Activated T-cell treated with anti-CD3 and anti-CD28 coated beads for 1 hour (primary cell): ENCODE results near the gene DES.
"Not testable (repeated sequence)": the region's sequence is repeated elsewhere in the genome, so short reads cannot be mapped to it uniquely, and the experiment has no call there.

Experiments used
- DNase-seq: peaks from one replicate; pipeline ENCODE4 v3.0.0-alpha.2; 2020; ENCODE audit warnings: low read depth

The DES gene

DNA sequence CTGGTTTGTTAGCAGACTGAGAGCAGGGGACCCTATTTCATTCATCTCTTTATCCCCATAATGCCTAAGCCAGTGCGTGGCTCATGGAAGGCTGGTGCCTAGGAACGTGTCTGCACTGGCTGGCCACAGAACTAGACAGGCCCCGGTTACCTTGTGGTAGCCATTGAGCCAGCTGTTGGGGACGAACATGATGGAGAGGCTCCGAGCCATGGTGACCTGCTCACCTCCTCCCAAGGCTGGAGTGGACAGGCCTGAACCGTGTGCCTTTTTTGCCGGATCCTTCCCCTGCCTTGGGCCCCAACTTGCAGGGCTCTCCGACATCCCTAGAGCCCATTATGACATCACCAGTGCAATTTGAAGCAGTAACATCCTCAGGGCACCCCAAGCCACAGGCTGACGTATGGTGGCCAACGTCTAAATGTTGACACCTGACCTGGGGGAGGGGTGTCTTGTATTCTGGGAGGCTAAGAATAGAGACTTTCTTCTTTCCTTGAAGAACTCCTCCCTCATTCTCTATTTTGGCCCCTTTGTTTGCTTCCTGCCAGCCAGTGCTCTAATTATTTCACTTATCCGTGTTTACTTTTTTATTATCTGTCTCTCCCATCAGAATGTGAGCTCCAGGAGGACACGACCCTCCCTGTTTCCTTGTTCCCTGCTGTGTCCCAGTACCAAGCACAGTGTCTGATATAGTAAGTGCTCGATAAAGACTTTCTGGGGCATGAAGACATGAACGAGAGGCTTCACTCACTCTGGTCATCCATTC, 18.3 kb upstream of the DES start:
- DNase-seq = no peak

DNA sequence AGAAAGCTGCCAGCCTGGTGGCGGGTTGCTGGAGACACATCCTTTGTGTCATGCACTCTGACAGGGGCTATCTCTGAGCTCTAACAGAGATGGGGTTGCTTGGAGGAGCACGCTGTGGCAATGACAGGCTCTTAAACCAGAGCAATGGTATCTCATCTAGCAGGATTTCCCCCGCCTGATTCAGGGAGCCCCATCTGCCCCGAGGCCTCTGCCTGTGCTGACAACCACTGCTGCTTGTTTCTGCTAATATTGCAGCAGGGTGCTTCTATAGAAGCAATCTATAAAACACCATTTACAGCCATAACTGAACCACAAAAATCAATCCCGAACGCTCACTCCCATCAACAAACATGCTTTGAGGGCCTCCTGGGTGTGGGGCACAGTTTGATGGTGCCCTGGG, 17.6 kb upstream of the DES start:
- DNase-seq = no peak

DNA sequence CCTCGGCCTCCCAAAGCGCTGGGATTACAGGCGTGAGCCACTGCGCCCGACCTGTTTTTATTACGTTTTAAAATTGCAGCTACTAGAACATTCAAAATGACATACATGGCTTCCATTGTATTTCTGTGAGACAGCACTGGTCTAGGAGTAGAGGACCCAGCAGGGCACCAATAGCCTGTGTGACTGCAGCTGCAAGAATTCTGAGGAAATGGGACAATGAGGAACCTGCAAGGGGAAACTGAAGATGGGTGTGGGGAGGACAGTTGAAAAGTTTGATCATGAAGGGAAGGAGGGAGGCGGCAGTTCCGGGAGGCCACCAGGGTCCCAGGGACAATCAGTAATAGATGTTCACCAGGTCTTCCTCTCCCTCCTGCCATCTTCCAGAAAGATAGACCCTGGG, 16.6 kb upstream of the DES start:
- no peak for DNase-seq

- DNase-seq = peak; percentile 43
These were observed 15.3 kb upstream of the DES start for GRCh38 chr2:219402665-219403515.

DNA sequence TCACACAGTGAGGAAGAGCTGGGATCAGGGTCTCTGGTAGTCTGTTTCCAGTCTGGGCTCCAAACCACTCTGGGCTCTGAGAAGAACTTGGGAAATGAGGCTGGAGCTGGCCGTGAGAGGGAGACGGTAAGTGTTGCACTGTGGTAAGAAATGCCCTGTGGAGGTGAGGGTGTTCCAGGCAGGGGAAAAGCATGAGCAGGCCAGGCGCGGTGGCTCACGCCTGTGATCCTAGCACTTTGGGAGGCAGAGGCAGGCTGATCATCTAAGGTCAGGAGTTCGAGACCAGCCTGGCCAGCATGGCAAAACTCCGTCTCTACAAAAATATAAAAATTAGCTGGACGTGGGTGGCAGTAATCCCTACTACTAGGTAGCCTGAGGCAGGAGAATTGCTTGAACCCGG, 14.3 kb upstream of the DES start:
- DNase-seq = no peak

DNA sequence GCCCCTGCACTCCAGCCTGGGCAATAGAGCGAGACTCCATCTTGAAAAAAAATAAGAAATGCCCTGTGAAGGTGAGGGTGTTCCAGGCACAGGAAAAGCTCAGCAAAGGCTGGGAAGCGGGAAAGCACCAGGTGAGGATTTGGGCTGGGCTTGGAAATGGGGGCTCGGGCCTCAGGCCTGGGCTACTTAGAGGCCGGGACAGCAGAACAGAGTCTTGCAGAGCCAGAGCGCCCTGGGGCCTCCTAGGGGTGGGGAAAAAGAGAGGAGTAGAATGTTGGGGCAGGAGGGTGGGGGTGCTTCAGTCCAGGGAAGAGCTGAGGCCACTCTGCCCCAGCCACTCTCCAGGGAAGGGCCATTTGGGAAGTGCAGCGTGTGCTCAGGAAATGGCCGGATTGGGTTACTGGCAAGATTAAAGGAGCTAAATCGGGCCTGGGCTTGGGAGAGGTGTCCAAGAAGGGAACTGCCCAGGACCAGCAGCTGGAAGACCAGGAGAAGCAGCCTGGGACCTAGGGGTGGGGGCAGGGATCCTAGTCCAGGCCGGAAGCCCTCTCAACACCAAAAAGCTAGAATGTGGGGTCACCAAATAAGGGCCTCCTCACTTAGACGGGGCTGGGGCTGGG, 13.8 kb upstream of the DES start:
- no peak for DNase-seq

DNA sequence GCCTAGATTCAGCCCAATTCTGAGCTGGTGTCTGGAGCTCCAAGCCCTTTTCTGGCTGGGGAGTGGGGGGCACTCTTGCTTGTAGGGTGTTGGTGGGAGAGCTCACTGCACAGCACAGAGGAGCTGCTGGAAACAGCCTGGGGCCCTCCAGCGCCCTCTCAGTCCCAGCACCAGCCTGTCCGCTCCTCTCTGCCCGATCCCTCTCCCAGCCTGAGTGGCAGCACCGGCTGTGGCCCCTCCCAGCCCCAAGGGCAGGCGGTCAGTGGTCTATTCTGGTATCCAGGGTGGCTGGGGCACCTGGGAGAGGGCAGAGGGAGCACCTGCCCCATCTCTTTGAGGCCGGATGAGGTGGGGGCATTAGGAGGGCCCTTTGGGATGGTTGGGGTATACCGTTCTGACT, 13.2 kb upstream of the DES start:
- DNase-seq = no peak

DNA sequence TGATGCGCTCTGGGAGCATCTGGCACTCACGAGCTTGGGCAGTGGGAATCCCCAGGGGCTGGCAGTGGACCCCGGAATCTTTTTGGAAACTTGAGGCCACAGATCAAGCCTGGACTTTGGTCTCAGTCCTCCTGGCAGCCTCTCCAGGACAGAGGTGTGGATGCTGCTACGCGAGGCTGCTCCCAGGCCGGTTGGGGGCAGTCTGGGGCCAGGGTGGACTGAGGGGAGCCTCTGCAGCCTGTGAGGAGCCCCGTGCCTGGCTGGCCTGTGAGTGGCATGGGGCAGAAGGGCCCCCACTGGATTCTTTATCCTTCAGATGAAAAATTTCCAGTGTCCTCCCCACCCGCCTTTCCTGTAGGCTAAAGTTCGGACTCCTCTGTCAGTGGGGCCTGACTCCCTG, 12.7 kb upstream of the DES start:
- no peak for DNase-seq

DNA sequence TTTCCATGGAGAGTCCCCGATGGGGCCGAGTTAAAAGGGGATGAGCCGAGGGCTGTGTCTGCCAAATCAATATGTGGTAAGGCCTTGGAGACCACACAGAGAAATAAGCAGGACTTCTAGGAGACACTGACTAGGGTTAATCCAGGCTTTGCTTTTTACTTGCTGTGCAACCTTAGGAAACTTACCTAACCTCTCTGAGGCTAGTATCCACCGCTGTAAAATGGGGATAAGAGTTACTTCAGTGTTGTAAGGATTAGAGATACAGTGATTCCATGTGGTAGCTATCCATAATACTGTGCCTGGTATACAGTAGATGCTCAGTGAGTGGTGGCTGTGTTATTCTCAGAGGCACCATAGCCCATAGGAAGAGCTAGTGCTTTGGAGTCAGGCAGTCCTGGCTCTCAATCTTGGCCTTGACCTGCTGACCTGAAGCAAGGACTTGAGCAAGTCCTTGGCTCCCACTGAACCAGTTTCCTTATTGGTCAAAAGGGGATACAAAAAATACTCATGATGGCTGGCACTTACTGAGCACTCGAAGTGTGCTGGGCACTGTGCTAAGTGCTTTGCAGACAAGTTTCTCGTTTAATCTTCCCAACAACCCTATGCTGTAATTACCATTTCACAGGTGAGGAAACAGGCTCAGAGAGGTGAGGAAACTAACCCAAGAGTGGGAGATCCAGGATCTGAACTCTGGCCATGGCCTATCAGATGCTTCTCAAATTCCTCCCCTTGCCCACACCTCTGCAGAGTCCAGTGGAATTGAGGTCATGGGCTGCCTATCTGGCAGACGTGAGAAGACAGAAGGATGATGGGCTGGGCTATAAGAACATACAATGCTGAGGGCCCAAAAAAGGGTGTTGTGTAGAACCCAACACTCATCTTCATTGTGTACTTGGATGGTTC, 12.0 kb upstream of the DES start:
- no peak for DNase-seq

GRCh38 chr2:219406861-219407230, 11.3 kb upstream of the DES start:
- no peak for DNase-seq

DNA sequence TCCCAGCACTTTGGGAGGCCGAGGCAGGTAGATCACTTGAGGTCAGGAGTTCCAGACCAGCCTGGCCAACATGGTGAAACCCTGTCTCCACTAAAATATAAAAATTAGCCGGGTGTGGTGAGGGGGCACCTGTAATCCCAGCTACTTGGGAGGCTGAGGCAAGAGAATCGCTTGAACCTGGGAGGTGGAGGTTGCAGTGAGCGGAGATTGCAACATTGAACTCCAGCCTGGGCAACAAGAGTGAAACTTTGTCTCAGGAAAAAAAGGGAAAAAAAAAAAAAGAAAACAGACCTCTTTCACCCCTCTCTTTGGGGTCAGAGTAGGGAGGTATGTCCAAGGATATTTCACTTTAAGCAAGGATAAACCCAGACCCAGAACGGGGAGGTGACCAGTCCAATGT, 10.8 kb upstream of the DES start:
- not testable (repeated sequence) for DNase-seq

GRCh38 chr2:219408204-219408603, 10.0 kb upstream of the DES start:
- no peak for DNase-seq

DNA sequence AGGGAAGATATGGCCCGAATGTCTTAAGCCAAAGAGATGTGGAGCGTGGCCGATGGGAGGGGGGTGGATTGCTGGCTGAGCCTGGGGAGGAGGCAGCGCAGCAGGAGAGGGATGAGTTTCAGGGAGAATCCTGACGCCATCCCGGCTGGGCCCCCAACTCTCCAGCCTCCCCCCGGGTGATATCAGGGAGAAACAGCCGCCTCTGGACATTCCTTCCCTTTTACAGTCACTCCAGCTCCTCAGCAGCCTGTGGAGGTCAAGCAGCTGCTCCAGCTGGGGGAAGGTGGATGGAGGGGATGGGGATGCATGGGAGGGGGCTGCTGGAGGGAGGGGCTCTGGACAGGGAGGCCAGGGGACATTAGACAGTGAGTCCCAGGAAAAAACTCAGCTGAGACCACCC, 9.5 kb upstream of the DES start:
- DNase-seq = no peak

DNA sequence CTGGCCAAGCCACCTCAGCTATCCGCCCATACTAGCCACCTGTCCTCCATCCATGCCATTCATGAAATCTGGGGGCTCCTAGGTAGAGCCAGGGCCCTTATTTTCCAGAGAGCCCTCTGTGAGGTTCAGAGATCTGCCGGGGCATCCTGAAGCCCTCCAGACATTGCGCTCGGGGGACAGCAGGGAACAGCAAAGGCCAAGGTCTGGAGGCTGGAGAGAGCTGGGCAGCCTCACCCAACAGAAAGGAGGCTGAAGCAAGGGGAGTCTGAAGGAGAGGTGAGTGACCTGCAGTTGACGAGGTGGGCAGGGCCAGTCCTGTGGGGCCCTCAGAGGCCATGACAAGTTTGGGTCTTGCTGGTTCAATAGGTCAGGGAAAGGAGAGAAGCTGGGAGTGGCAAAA, 8.6 kb upstream of the DES start:
- no peak for DNase-seq

GRCh38 chr2:219410390-219410789, 7.8 kb upstream of the DES start:
- DNase-seq = no peak

- no peak for DNase-seq
These were observed 3.3 kb upstream of the DES start for GRCh38 chr2:219414857-219415256.

- no peak for DNase-seq
These were observed 2.5 kb upstream of the DES start for GRCh38 chr2:219415580-219416234.

DNA sequence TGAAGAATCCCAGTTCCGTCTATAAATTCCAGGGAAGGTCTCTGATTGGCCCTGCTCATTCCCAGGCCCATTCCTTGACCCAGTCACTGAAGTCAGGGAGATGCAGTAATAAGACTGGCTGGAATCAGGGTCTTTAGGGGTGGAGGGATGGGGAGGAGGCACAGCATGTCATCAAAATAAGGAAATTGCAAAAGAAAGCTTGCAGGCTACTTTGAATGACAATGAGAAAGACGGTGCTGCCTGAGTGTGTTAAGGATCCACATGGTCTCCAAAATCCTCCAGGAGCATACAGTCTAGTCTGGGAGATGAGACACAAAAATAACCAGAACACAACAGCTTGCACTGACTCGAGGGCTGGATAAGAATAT, 2.0 kb upstream of the DES start:
- DNase-seq = no peak

- DNase-seq = no peak
These were observed 1.2 kb upstream of the DES start for GRCh38 chr2:219416938-219417337.

DNA sequence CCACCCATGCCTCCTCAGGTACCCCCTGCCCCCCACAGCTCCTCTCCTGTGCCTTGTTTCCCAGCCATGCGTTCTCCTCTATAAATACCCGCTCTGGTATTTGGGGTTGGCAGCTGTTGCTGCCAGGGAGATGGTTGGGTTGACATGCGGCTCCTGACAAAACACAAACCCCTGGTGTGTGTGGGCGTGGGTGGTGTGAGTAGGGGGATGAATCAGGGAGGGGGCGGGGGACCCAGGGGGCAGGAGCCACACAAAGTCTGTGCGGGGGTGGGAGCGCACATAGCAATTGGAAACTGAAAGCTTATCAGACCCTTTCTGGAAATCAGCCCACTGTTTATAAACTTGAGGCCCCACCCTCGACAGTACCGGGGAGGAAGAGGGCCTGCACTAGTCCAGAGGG, 803 bp upstream of the DES start:
- DNase-seq = no peak

DNA sequence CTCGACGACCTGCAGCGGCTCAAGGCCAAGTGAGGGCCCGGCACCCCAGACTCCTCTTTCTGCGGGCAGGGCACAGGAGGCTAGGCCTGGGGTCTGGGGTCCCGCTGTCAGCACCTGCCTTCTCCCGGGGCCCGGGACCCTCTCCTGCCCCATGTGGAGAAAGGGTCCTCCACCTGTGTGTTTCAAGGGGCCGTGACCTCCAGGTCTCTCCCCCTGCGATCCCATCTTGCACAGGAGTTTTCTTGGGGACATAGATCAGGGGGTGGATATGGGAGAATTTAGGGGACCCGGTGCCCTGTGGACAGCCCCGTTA, 791 bp downstream of the DES start:
- DNase-seq = no peak
